ENCODE data around the gene PJVK. TPM values are rescaled to one million over a fixed set of nuclear protein-coding genes. Genes with fewer than 3 reads are reported as not detected.
"Not testable (repeated sequence)": the region's sequence is repeated elsewhere in the genome, so short reads cannot be mapped to it uniquely, and the experiment has no call there.

Gene PJVK
- total RNA-seq, 2 experiments from 2014 or later = 2.8 to 3.4 TPM

DNA sequence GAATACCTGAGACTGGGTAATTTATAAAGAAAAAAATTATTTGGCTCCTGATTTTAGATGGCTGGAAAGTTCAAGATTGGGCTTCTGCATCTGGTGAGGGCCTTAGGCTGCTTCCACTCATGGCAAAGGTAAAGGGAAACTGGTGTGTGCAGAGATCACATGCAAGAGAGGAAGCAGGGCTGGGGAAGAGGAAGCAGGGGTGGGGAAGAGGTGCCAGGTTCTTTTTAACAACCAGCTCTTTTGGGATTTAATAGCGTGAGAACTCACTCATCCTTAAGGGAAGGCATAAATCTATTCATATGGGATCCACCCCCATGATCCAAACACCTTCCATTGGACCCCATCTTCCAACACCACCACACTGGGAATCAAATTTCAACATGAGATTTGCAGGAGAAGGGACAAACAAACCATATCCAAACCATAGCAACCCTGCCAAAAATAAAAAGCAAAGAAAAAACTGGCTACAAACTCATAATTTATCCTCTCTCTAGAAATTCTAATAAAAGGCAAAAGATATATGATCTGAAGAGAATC, 30.6 kb upstream of the PJVK start:
- Mint-ChIP-seq H3K4me3 (no peak overlapping the region), H3K9me3 (peaks cover 8% of the 10 kb centered on the region), H3K27me3 (no peaks in the 10 kb centered on the region), H3K27ac (no peak overlapping the region), H3K36me3 (peaks cover 29% of the 10 kb centered on the region), H3K4me1 (peaks cover 3% of the 10 kb centered on the region)
- no peak for DNase-seq

DNA sequence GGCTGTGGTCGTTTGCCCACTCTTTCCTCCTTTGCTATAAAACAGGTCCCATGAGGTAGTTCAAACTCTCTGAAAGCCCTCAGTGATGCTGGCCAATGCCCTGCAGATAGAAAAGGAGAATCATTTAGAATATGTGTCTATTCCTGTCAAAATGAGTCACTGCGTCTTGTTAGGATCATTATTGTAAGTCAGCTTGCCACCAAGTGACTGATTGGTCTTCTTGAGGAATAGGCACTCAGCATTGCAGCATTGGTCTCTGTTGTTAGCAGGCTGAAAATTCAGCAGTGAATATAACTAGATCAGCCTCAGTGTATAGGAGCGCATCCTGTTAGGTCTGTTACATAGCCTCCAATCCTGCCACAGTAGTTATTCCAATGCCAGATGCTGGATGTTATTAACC, 29.1 kb upstream of the PJVK start:
- Mint-ChIP-seq H3K4me3 (no peak overlapping the region), H3K27ac (no peak overlapping the region), H3K36me3 (peaks cover 39% of the 10 kb centered on the region), H3K27me3 (no peaks in the 10 kb centered on the region), H3K4me1 (no peaks in the 10 kb centered on the region), H3K9me3 (peaks cover 15% of the 10 kb centered on the region)
- no peak for DNase-seq

DNA sequence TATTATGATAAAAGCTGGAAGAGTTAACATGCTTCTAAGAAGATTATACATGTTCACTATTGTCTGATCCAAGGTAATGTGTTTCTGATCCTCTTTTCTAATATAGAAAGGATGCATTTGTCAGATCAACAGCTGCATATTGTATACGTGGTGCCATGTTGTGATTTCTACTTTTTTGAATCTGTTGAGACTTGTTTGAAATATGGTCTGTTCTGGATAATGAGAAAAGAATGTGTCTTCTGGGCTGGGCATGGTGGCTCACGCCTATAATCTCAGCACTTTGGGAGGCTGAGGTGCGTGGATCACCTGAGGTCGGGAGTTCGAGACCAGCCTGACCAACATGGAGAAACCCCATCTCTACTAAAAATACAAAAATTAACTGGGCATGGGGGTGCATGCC, 27.4 kb upstream of the PJVK start:
- DNase-seq, H3K27ac Mint-ChIP-seq, H3K4me1 Mint-ChIP-seq, H3K27me3 Mint-ChIP-seq, H3K4me3 Mint-ChIP-seq: not testable (repeated sequence)
- Mint-ChIP-seq H3K9me3 (peaks cover 16% of the 10 kb centered on the region), H3K36me3 (peaks cover 49% of the 10 kb centered on the region)

DNA sequence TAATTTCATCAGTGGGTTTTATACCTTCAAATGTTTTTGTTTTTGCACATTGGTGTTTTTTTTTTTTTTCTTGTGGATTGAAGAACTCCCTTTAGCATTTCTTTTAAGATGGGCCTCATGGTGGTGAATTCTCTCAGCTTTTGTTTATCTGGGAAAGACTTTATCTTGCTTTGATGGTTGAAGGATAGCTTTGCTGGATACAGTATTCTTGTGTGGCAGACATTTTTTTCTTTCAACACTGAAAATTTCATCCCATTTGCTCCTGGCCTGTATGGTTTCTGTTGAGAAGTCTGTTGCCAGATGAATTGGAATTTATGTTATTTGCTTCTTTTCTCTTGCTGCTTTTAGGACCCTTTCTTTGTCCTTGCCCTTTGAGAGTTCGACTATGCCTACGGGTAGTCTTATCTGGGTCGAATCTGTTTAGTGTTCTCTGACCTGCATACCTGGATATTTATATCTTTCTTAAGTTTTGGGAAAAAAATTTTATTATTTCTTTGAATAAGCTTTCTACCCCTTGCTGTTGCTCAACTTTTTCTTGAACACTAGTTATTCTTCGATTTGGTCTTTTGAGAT, 25.8 kb upstream of the PJVK start:
- Mint-ChIP-seq H3K36me3 (peaks cover 57% of the 10 kb centered on the region), H3K9me3 (peaks cover 16% of the 10 kb centered on the region), H3K4me1 (no peaks in the 10 kb centered on the region), H3K4me3 (no peak overlapping the region), H3K27ac (no peak overlapping the region), H3K27me3 (no peaks in the 10 kb centered on the region)
- DNase-seq = no peak

DNA sequence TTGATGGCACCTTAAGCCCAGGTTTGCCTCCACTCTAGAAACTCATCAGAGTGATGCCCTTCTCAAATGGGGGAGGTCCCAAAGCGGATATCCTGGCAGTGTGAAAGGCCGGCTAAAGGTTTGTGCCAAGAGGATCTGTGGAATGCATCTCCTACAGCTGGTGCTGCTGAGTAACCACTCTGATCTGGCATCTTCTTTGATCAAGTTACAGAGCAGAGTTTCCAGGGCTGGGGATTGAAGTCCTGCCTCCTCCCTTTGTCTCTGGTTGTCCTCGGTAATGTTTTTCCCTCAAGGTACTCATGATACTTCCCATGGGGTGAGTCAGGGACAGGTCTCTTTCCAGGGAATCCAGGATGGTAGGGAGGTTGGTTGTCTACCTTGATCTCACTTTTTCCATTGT, 24.8 kb upstream of the PJVK start:
- no peak for DNase-seq
- peaks cover 16% of the 10 kb centered on the region for H3K9me3 Mint-ChIP-seq
- H3K27ac Mint-ChIP-seq = no peak overlapping the region
- H3K36me3 Mint-ChIP-seq = peaks cover 60% of the 10 kb centered on the region
- H3K27me3 Mint-ChIP-seq = no peaks in the 10 kb centered on the region
- no peaks in the 10 kb centered on the region for H3K4me1 Mint-ChIP-seq
- no peak overlapping the region for H3K4me3 Mint-ChIP-seq

DNA sequence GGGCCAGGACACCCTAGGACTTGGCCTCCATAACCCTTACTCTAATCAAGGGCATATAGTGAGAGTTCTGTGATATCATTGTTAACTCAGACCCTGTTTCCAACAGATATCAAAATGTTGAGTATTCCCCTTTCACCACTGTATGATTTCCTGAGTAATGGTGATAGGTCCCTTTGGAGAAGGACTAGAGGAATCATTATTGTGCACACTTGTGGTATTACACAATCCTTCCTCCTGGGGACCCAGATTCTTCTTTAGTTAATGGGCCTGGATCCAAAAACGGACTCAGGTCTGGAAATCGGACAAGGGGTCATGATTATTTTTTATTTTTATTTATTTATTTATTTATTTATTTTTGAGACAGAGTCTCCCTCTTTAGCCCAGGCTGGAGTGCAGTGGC, 23.7 kb upstream of the PJVK start:
- no peaks in the 10 kb centered on the region for H3K4me1 Mint-ChIP-seq
- H3K27ac Mint-ChIP-seq = no peak overlapping the region
- H3K4me3 Mint-ChIP-seq = no peak overlapping the region
- DNase-seq = no peak
- H3K27me3 Mint-ChIP-seq = no peaks in the 10 kb centered on the region
- peaks cover 16% of the 10 kb centered on the region for H3K9me3 Mint-ChIP-seq
- H3K36me3 Mint-ChIP-seq = peaks cover 54% of the 10 kb centered on the region

DNA sequence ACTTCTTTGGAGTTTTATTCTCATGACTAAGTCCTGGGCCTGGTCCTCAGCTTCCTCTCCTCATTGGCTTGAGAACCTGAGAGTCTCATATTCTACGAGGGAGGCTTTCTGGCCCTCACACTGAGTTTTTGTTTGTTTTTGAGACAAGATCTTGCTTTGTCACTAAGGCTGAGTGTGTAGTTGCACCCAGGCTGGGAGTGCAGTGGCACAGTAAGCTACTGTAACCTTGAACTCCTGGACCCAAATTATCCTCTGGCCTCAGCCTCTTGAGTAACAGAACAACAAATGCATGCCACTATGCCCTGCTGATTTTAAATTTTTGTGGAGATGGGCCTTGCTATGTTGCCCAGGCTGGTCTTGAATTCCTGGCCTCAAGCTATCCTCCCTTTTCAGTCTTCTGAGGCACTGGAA, 22.8 kb upstream of the PJVK start:
- H3K4me1 Mint-ChIP-seq = no peaks in the 10 kb centered on the region
- H3K36me3 Mint-ChIP-seq = peaks cover 53% of the 10 kb centered on the region
- H3K27ac Mint-ChIP-seq = no peak overlapping the region
- H3K27me3 Mint-ChIP-seq = no peaks in the 10 kb centered on the region
- no peak for DNase-seq
- peaks cover 16% of the 10 kb centered on the region for H3K9me3 Mint-ChIP-seq
- no peak overlapping the region for H3K4me3 Mint-ChIP-seq

DNA sequence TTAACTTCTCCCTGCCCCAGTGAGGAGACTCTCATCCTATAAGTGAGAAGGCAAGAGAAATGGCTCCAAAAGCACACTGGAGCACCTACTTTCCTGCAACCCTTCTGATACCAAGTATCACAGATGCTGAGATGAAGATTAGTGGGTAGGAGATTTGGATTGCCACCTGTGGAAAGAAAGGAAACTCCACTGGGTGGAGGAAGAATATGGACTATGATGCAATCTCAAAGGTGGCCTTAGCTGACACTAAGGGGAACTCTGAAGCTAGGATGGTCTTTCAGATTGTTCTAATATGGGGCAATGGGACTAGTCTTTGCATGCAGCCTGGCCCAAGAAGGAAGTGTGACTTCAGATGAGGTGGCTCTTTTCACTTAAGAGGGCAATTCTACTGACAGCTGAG, 21.8 kb upstream of the PJVK start:
- peaks cover 14% of the 10 kb centered on the region for H3K9me3 Mint-ChIP-seq
- peaks cover 48% of the 10 kb centered on the region for H3K36me3 Mint-ChIP-seq
- no peak overlapping the region for H3K4me3 Mint-ChIP-seq
- no peak overlapping the region for H3K27ac Mint-ChIP-seq
- DNase-seq = no peak
- H3K27me3 Mint-ChIP-seq = no peaks in the 10 kb centered on the region
- H3K4me1 Mint-ChIP-seq = no peaks in the 10 kb centered on the region

DNA sequence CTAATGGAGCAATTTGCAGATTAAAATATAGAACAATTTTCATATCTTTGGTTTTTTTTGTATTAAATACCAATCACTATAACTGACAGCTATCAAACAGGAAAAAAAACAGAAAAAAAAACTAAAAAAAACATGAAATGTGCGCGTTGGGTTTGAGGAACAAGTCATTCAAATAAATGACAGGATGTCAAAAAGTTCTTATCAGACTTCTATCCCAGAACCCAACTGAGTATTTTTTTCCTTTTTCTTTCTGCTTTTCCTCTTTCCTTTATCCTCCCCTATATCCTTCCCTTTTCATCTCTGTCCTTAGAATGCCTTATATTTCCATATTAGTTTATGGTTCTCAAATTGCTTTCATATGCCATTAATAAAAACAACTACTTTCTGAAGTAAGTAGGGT, 14.5 kb upstream of the PJVK start:
- no peak for DNase-seq
- peaks cover 22% of the 10 kb centered on the region for H3K36me3 Mint-ChIP-seq
- H3K9me3 Mint-ChIP-seq = no peaks in the 10 kb centered on the region
- no peaks in the 10 kb centered on the region for H3K4me1 Mint-ChIP-seq
- no peak overlapping the region for H3K27ac Mint-ChIP-seq
- H3K27me3 Mint-ChIP-seq = no peaks in the 10 kb centered on the region
- no peak overlapping the region for H3K4me3 Mint-ChIP-seq

DNA sequence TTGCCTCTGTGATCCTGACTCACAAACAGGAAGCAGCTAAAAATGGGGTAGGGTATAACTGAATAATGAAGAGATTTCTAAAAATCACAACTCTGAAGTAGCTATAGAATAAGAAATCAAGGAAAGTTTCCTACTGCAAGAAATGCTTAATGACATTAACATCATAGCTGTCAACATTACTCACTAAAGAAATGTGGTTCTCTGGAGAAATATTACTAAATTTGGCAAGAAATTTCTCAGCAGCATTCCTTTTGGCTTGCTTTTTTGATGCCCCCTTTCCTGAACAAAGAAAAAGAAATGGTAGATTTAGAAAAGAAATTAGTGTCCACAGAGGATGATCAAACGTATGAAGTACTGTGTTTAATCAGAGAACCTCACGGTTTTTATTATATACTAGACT, 9.8 kb upstream of the PJVK start:
- peaks cover 22% of the 10 kb centered on the region for H3K36me3 Mint-ChIP-seq
- DNase-seq = no peak
- no peaks in the 10 kb centered on the region for H3K9me3 Mint-ChIP-seq
- H3K4me3 Mint-ChIP-seq = no peak overlapping the region
- no peaks in the 10 kb centered on the region for H3K4me1 Mint-ChIP-seq
- H3K27me3 Mint-ChIP-seq = no peaks in the 10 kb centered on the region
- no peak overlapping the region for H3K27ac Mint-ChIP-seq

DNA sequence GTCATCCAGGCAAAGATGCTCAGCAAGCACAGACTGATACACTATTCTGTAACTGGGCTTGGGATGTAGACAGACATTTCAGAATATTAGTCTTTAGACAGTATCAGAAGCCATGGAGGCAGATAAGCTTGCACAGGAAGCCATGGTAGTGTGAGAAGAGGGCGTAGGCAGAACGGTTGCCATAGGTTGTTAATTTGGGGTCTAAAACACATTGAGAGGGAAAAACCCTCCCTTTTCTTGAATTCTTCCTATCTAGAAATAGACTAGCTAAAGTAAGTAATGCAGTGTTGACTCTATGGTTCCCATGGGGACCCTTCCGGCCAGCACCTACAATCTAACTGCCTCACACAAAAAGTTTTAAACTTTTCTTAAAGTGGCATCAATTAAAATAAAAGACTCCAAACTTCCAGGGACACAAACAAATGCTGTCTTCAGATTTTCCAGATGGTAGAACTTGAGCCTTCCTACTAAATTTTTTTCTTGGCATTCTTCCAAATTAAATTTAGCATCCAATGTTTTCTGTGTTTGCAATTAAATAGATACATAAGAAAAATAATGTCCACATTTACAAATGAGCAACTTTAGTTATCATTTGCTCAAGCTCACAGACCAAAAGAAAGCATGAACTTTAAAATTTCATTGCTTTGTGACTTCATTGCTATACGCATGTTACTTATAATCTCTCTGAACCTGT, 2.1 kb upstream of the PJVK start:
- Mint-ChIP-seq H3K27me3 (no peaks in the 10 kb centered on the region), H3K9me3 (no peaks in the 10 kb centered on the region), H3K4me1 (peaks cover 27% of the 10 kb centered on the region), H3K4me3 (peak overlapping the region; percentile 87), H3K27ac (peak overlapping the region; percentile 94), H3K36me3 (peaks cover 24% of the 10 kb centered on the region)
- no peak for DNase-seq

DNA sequence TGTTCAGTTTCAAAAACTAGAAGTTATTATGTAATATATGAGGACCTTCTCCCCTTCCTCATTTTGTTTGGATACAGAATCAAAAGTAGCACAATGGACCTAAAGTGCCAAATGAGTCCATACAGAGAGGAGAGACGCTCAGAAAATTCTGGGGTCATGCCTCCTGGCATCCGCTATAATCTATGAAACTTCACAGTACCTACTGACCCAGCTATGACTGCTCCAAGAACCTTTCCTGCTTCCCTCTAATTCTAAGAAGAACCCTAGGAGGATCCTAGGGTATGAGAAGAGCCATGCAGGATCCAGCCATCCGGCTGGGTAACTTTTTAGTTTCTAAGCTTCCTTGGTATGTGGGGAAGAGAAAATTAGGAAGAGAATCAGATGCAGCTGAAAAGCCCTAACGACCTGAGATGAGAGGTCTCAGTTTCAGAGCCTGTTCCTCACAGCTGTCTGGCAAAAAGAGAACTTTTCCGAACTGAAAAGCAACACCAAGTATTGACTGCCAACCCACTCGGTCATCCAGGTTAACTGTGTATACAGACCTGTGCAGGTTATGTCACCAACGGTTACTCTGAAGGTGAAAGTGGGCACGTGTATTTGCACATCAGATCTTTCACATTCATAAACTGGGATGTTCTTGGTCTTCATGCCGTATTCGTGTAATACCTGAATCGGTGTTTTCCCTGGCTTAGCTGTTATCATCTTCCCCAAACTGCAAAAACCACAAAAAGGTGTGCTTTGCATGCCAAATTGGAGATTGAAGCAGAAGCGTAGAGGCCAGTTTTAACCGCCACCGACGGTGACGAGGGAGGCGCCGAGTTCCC, 1.3 kb upstream of the PJVK start:
- Mint-ChIP-seq H3K9me3 (no peaks in the 10 kb centered on the region), H3K4me3 (peak overlapping the region; percentile 87), H3K27me3 (no peaks in the 10 kb centered on the region), H3K36me3 (peaks cover 21% of the 10 kb centered on the region), H3K27ac (peak overlapping the region; percentile 94), H3K4me1 (peaks cover 27% of the 10 kb centered on the region)
- no peak for DNase-seq

DNA sequence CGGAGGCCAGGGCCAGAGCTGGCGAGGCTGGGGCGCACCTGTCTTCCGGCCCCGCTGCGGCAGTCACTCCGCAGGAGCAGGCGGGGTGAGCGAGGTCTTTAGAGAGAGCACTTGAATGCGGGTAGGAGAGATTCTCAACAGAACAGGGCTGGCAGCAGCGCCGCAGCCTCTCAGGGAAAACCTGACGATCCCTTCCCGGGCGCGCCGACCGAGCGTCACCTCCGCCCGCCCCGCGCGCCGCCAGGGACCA, 729 bp upstream of the PJVK start:
- Mint-ChIP-seq H3K27me3 (no peaks in the 10 kb centered on the region), H3K36me3 (peaks cover 21% of the 10 kb centered on the region), H3K9me3 (no peaks in the 10 kb centered on the region), H3K4me1 (peaks cover 27% of the 10 kb centered on the region), H3K27ac (peak overlapping the region; percentile 94), H3K4me3 (peak overlapping the region; percentile 87)
- no peak for DNase-seq

DNA sequence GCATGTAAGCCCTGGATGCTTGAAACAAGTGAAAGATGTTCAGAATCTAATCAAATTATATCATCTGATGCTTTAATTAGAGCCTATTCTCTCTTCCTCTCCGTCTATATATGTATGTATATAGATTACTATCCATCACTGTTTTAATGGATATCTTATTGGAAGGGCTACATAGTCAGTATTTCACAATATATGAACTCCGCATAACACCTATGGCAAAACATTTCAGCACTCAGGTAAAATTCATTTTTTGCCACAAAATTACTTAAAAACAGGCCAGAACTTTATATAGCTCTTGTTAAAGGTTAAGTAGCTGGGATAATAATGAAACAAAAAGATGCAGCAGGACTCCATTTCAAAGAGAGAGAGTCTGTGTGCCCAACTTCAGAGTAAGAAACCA, 1.2 kb downstream of the PJVK start:
- Mint-ChIP-seq H3K4me1 (peaks cover 27% of the 10 kb centered on the region), H3K27me3 (no peaks in the 10 kb centered on the region), H3K36me3 (peaks cover 15% of the 10 kb centered on the region), H3K9me3 (no peaks in the 10 kb centered on the region), H3K4me3 (peak overlapping the region; percentile 91), H3K27ac (peak overlapping the region; percentile 97)
- DNase-seq = no peak

DNA sequence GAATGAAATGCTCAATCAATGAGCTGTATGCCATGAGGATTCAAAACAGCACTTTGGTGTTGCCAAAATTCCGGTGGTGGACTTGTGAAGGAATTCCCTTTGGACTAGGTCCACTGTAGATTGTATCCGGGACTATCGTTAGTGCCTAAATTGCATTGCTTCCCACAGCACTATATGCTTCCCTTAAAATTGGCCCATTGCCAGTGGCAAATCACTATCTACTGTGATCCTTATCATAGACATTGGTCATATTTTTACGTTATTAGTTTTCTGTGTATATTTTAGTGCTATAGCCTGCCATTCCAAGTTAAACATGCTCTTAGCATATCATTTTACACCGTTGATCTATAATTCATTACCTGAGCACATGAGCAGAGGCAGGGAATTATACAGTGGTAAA, 1.7 kb downstream of the PJVK start:
- Mint-ChIP-seq H3K27ac (no peak overlapping the region), H3K36me3 (peaks cover 14% of the 10 kb centered on the region), H3K4me1 (peaks cover 26% of the 10 kb centered on the region), H3K27me3 (no peaks in the 10 kb centered on the region), H3K9me3 (no peaks in the 10 kb centered on the region), H3K4me3 (no peak overlapping the region)
- no peak for DNase-seq

Data from activated naive CD8-positive, alpha-beta T cell treated with anti-CD3 and anti-CD28 coated beads for 36 hours (primary cell).